GM12874 (cell line): ENCODE data around the gene GALNT17.

Experiments used
- CTCF ChIP-seq: IDR thresholded peaks from 2 replicates; pipeline ENCODE4 v1.5.1; 2011; ENCODE audit warnings: low read depth, mild to moderate bottlenecking, control low read depth, low read length, moderate library complexity; ENCODE audit not compliant: insufficient read depth

Gene GALNT17

GRCh38 chr7:71361451-71362032 lies 229.6 kb downstream of the GALNT17 start:
- TF ChIP-seq CTCF: no peak

- no peak for TF ChIP-seq CTCF
Observed at GRCh38 chr7:71362240-71362639, 230.3 kb downstream of the GALNT17 start.

GRCh38 chr7:71363223-71363622 lies 231.3 kb downstream of the GALNT17 start:
- TF ChIP-seq CTCF: no peak

GRCh38 chr7:71363627-71364026 lies 231.7 kb downstream of the GALNT17 start:
- no peak for TF ChIP-seq CTCF

- no peak for TF ChIP-seq CTCF
Observed at GRCh38 chr7:71364551-71364950, 232.6 kb downstream of the GALNT17 start.

GRCh38 chr7:71372991-71373390 lies 241.0 kb downstream of the GALNT17 start:
- no peak for TF ChIP-seq CTCF

- no peak for TF ChIP-seq CTCF
Observed at GRCh38 chr7:71377062-71377461, 245.1 kb downstream of the GALNT17 start.
